Liver (tissue), 3 donors: ENCODE data around the gene PWP1.

Experiments used
- EGR1 ChIP-seq, 2 donors: IDR thresholded peaks; 2 replicates each; pipeline ENCODE4 v1.6.1; 2016 to 2018; ENCODE audit warnings: antibody characterized with exemption in 2 of 2, low read depth in 2 of 2
- GABPA ChIP-seq, 2 donors: IDR thresholded peaks in 1 of 2; conservative IDR thresholded peaks in 1 of 2; 2 replicates each; pipeline ENCODE4 v1.6.1; 2016; ENCODE audit warnings: antibody characterized with exemption in 2 of 2, mild to moderate bottlenecking in 1 of 2, moderate library complexity in 1 of 2
- JUND ChIP-seq, 2 donors: IDR thresholded peaks; 2 replicates each; pipeline ENCODE4 v1.6.1; 2016; ENCODE audit warnings: antibody characterized with exemption in 2 of 2
- RAD21 ChIP-seq, 2 donors: IDR thresholded peaks; 2 replicates each; pipeline ENCODE4 v1.6.1; 2016; ENCODE audit warnings: antibody characterized with exemption in 2 of 2, mild to moderate bottlenecking in 2 of 2
- TAF1 ChIP-seq: conservative IDR thresholded peaks from 2 replicates; pipeline ENCODE4 v1.6.1; 2016; ENCODE audit warnings: antibody characterized with exemption, mild to moderate bottlenecking
- YY1 ChIP-seq: IDR thresholded peaks from 2 replicates; pipeline ENCODE4 v1.6.1; 2016; ENCODE audit warnings: antibody characterized with exemption, mild to moderate bottlenecking
- TF ChIP-seq, protein P1 (sequence below): fragments of 150-350 bp; IDR thresholded peaks from 2 replicates; pipeline ENCODE4 v1.5.1; 2017; ENCODE audit warnings: improper control_type of control experiment, low read depth, low read length; ENCODE audit not compliant: missing input control
- TF ChIP-seq, protein P2 (sequence below): IDR thresholded peaks from 2 replicates; pipeline ENCODE4 v1.6.1; 2016; ENCODE audit warnings: antibody characterized with exemption
- TF ChIP-seq, protein P3 (sequence below): IDR thresholded peaks from 2 replicates; pipeline ENCODE4 v1.6.1; 2016; ENCODE audit warnings: antibody characterized with exemption, mild to moderate bottlenecking
- donor health status: healthy.
- donor health status: healthy.

DNA sequence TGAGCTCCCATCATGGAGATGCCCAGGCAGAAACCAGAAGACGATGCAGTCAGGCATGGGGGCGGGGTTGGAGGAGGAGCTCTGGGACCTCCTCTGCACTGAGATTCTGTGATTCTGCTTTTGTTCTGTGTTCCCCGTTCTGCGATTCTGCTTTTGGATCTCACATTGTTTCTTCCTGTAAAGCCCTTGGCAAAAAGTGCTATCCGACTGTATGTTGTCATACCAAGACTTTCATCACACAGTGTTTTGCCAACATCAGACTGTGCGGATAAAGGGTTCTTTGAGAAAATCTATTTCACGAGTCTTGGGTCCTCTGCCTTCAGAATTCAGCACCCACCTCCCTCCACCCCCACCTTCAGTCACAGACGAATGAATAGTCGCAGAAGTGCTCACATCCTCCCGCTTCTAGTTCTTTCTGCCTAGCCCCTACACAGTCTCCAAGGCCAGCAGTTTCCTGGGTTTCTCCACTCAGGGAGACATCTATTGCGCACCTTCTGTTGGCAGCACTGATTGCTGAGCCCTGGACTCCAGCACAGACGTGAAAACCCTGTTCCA, 24.7 kb upstream of the PWP1 start:
- TF ChIP-seq YY1 (no peak), GABPA (IDR thresholded peaks at IDR 0.05 in 1 of 2, conservative IDR thresholded peaks at IDR 0.05 in 1 of 2) (no peak), TAF1 (no peak), JUND (IDR thresholded peaks at IDR 0.05) (no peak), EGR1 (IDR thresholded peaks at IDR 0.05; ENCODE audit: low read depth in 2 of 2) (no peak), RAD21 (IDR thresholded peaks at IDR 0.05) (no peak)
- TF ChIP-seq, protein P1, sequence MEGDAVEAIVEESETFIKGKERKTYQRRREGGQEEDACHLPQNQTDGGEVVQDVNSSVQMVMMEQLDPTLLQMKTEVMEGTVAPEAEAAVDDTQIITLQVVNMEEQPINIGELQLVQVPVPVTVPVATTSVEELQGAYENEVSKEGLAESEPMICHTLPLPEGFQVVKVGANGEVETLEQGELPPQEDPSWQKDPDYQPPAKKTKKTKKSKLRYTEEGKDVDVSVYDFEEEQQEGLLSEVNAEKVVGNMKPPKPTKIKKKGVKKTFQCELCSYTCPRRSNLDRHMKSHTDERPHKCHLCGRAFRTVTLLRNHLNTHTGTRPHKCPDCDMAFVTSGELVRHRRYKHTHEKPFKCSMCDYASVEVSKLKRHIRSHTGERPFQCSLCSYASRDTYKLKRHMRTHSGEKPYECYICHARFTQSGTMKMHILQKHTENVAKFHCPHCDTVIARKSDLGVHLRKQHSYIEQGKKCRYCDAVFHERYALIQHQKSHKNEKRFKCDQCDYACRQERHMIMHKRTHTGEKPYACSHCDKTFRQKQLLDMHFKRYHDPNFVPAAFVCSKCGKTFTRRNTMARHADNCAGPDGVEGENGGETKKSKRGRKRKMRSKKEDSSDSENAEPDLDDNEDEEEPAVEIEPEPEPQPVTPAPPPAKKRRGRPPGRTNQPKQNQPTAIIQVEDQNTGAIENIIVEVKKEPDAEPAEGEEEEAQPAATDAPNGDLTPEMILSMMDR = no peak
- TF ChIP-seq, protein P2, sequence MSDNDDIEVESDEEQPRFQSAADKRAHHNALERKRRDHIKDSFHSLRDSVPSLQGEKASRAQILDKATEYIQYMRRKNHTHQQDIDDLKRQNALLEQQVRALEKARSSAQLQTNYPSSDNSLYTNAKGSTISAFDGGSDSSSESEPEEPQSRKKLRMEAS = no peak
- TF ChIP-seq, protein P3, sequence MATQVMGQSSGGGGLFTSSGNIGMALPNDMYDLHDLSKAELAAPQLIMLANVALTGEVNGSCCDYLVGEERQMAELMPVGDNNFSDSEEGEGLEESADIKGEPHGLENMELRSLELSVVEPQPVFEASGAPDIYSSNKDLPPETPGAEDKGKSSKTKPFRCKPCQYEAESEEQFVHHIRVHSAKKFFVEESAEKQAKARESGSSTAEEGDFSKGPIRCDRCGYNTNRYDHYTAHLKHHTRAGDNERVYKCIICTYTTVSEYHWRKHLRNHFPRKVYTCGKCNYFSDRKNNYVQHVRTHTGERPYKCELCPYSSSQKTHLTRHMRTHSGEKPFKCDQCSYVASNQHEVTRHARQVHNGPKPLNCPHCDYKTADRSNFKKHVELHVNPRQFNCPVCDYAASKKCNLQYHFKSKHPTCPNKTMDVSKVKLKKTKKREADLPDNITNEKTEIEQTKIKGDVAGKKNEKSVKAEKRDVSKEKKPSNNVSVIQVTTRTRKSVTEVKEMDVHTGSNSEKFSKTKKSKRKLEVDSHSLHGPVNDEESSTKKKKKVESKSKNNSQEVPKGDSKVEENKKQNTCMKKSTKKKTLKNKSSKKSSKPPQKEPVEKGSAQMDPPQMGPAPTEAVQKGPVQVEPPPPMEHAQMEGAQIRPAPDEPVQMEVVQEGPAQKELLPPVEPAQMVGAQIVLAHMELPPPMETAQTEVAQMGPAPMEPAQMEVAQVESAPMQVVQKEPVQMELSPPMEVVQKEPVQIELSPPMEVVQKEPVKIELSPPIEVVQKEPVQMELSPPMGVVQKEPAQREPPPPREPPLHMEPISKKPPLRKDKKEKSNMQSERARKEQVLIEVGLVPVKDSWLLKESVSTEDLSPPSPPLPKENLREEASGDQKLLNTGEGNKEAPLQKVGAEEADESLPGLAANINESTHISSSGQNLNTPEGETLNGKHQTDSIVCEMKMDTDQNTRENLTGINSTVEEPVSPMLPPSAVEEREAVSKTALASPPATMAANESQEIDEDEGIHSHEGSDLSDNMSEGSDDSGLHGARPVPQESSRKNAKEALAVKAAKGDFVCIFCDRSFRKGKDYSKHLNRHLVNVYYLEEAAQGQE = no peak
